ENCODE results near the gene DISC1. TPM values are rescaled to one million over a fixed set of nuclear protein-coding genes. Genes with fewer than 3 reads are reported as not detected.

The DISC1 gene
- total and polyA plus RNA-seq, 2 donors (not counting 1 experiment from before 2014, with no cell fraction given): 2.7 to 4.3 TPM

- Histone ChIP-seq H2AFZ (ENCODE audit: insufficient read depth, low read depth, low read length, poor library complexity, severe bottlenecking) (no peak overlapping the region), H4K20me1 (ENCODE audit: control insufficient read depth, insufficient read depth, low read length, poor library complexity, severe bottlenecking) (no peaks in the 10 kb centered on the region), H3K9ac (ENCODE audit: low read length) (no peak overlapping the region), H3K27ac (ENCODE audit: low read length in 2 of 2) (no peak overlapping the region), H3K27me3 (replicated peaks in 1 of 4; ENCODE audit: control extremely low read depth in 1 of 4, control insufficient read depth in 3 of 4, insufficient read depth in 4 of 4, low read length in 3 of 4) (no peaks in the 10 kb centered on the region), H3K79me2 (ENCODE audit: control insufficient read depth, insufficient read depth, low read length) (no peaks in the 10 kb centered on the region), H3K9me3 (ENCODE audit: control extremely low read depth in 1 of 3, control insufficient read depth in 2 of 3, insufficient read depth in 1 of 3, low read length in 2 of 3) (peaks cover 0 to 10% (median 2%) of the 10 kb centered on the region in 3 donors), H3K36me3 (replicated peaks in 1 of 2; ENCODE audit: control extremely low read depth in 1 of 2, control insufficient read depth in 1 of 2, extremely low read depth in 1 of 2, insufficient read depth in 2 of 2, low read length in 1 of 2) (no peaks in the 10 kb centered on the region), H3K4me1 (ENCODE audit: control insufficient read depth in 2 of 2, insufficient read depth in 2 of 2, low read length in 2 of 2) (peaks cover 0 to 9% of the 10 kb centered on the region in 2 donors), H3K4me3 (ENCODE audit: control extremely low read depth in 1 of 5, extremely low read depth in 1 of 5, insufficient read depth in 1 of 5, low read depth in 2 of 5, low read length in 4 of 5) (no peak overlapping the region), H3K4me2 (replicated peaks; ENCODE audit: low read depth, low read length, poor library complexity, severe bottlenecking) (no peak overlapping the region)
- 100% methylated on average over 4 of the region's 6 CpGs for WGBS (ENCODE audit: insufficient coverage)
- H3K27me3 Mint-ChIP-seq: no peaks in the 10 kb centered on the region
- no peak overlapping the region for H3K27ac Mint-ChIP-seq
- H3K9me3 Mint-ChIP-seq (ENCODE audit: insufficient read depth): no peaks in the 10 kb centered on the region
- no peak for ATAC-seq (ENCODE audit: low read depth)
- no peak for DNase-seq
- intact Hi-C loops (cut with micrococcal nuclease): no loop called here
- ChIA-PET POLR2A (no interaction called here), CTCF (no interaction called here)
- no peak overlapping the region for H3K4me3 Mint-ChIP-seq
- TF ChIP-seq CTCF (IDR thresholded peaks at IDR 0.05): no peak
- H3K4me1 Mint-ChIP-seq: peaks cover 17% of the 10 kb centered on the region
Observed at GRCh38 chr1:231871471-231871870, 244.9 kb downstream of the DISC1 start.

GRCh38 chr1:231871878-231872277 lies 245.3 kb downstream of the DISC1 start:
- WGBS (ENCODE audit: insufficient coverage): 58% methylated on average over 2 of the region's 5 CpGs
- no peak overlapping the region for H3K27ac Mint-ChIP-seq
- no peaks in the 10 kb centered on the region for H3K79me2 ChIP-seq (ENCODE audit: control insufficient read depth, insufficient read depth, low read length)
- H3K4me1 ChIP-seq (ENCODE audit: control insufficient read depth in 2 of 2, insufficient read depth in 2 of 2, low read length in 2 of 2): peaks cover 0 to 9% of the 10 kb centered on the region in 2 donors
- H3K4me1 Mint-ChIP-seq: peaks cover 14% of the 10 kb centered on the region
- no peak overlapping the region for H3K4me3 Mint-ChIP-seq
- H3K4me2 ChIP-seq (replicated peaks; ENCODE audit: low read depth, low read length, poor library complexity, severe bottlenecking): no peak overlapping the region
- no peaks in the 10 kb centered on the region for H3K27me3 ChIP-seq (replicated peaks in 1 of 4; ENCODE audit: control extremely low read depth in 1 of 4, control insufficient read depth in 3 of 4, insufficient read depth in 4 of 4, low read length in 3 of 4)
- POLR2A ChIA-PET: no interaction called here
- no peaks in the 10 kb centered on the region for H3K36me3 ChIP-seq (replicated peaks in 1 of 2; ENCODE audit: control extremely low read depth in 1 of 2, control insufficient read depth in 1 of 2, extremely low read depth in 1 of 2, insufficient read depth in 2 of 2, low read length in 1 of 2)
- no peak for ATAC-seq (ENCODE audit: low read depth)
- intact Hi-C loops (cut with micrococcal nuclease): no loop called here
- H3K9ac ChIP-seq (ENCODE audit: low read length): no peak overlapping the region
- H3K9me3 Mint-ChIP-seq (ENCODE audit: insufficient read depth): no peaks in the 10 kb centered on the region
- CTCF ChIA-PET: no interaction called here
- no peaks in the 10 kb centered on the region for H4K20me1 ChIP-seq (ENCODE audit: control insufficient read depth, insufficient read depth, low read length, poor library complexity, severe bottlenecking)
- TF ChIP-seq EZH2 (IDR thresholded peaks at IDR 0.05; ENCODE audit: borderline replicate concordance, insufficient read depth, low read depth, low read length, poor library complexity, severe bottlenecking) (no peak), CTCF (IDR thresholded peaks at IDR 0.05) (no peak)
- H3K27me3 Mint-ChIP-seq: no peaks in the 10 kb centered on the region
- H3K27ac ChIP-seq (ENCODE audit: low read length in 2 of 2): no peak overlapping the region
- H3K9me3 ChIP-seq (ENCODE audit: control extremely low read depth in 1 of 3, control insufficient read depth in 2 of 3, insufficient read depth in 1 of 3, low read length in 2 of 3): peaks cover 0 to 14% (median 2%) of the 10 kb centered on the region in 3 donors
- H3K4me3 ChIP-seq (ENCODE audit: control extremely low read depth in 1 of 5, extremely low read depth in 1 of 5, insufficient read depth in 1 of 5, low read depth in 2 of 5, low read length in 4 of 5): no peak overlapping the region
- H2AFZ ChIP-seq (ENCODE audit: insufficient read depth, low read depth, low read length, poor library complexity, severe bottlenecking): no peak overlapping the region
- DNase-seq: no peak
